NT2/D1 (cell line): ENCODE measurements around the gene TMPRSS9.

Source experiments
- SUZ12 ChIP-seq: IDR thresholded peaks from 2 replicates; pipeline ENCODE4 v1.6.1; 2011; ENCODE audit not compliant: insufficient read length, insufficient read depth; ENCODE audit errors: extremely low read depth
- YY1 ChIP-seq: IDR thresholded peaks from 2 replicates; pipeline ENCODE4 v1.6.1; 2011; ENCODE audit not compliant: insufficient read length, insufficient read depth
- ZNF274 ChIP-seq: IDR thresholded peaks from 2 replicates; pipeline ENCODE4 v1.6.1; 2011; ENCODE audit warnings: mild to moderate bottlenecking, low read depth, low read length

DNA sequence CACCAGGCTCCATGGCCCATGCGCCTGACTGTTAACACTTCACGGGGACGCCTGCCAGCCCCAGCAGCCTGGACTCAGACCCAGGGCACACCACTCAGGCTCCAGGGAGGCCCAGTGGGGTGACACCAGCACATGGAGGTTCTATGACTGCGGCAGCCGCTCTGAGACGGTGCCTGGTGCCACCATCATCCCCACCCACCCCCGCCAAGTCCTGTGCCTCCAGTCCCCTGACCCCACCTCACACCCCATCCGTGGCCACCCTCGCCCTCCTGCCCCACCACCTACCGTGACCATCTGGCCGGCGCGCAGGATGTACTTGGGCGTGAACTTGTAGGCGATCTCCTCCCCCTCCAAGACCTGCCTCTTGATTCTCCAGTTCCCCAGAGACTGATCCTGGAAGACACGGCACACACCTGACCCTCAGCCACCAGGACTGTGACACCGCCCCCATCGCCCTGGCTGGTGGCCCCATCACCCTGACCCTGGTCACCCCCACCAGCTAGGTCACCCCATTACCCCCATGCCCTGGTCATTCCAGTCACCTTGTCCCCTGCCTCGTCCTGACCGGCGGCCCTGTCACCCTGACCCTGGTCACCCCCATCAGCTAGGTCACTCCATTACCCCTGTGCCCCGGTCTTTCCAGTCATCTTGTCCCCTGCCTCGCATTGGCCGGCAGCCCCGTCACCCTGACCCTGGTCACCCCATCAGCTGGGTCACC lies 72.2 kb downstream of the TMPRSS9 start:
- TF ChIP-seq ZNF274 (no peak), YY1 (no peak), SUZ12 (no peak)
